Epithelial cell of esophagus (primary cell): ENCODE results near the gene GSK3A.
"Not testable (repeated sequence)": the region's sequence is repeated elsewhere in the genome, so short reads cannot be mapped to it uniquely, and the experiment has no call there.

Source experiments
- DNase-seq: peaks from one replicate; pipeline ENCODE4 v3.0.0; 2010; ENCODE audit warnings: low read depth
- H3K4me3 ChIP-seq: 2 replicates; pipeline ENCODE4 v1.5.1; 2011; ENCODE audit warnings: mild to moderate bottlenecking, low read length, control low read depth
- TF ChIP-seq, protein P1 (sequence below): IDR thresholded peaks from 2 replicates; pipeline ENCODE4 v1.5.1; 2011; ENCODE audit warnings: low read depth, mild to moderate bottlenecking, low read length, control low read depth, inconsistent platforms; ENCODE audit not compliant: insufficient read depth; ENCODE audit errors: missing control alignments

Gene GSK3A

DNA sequence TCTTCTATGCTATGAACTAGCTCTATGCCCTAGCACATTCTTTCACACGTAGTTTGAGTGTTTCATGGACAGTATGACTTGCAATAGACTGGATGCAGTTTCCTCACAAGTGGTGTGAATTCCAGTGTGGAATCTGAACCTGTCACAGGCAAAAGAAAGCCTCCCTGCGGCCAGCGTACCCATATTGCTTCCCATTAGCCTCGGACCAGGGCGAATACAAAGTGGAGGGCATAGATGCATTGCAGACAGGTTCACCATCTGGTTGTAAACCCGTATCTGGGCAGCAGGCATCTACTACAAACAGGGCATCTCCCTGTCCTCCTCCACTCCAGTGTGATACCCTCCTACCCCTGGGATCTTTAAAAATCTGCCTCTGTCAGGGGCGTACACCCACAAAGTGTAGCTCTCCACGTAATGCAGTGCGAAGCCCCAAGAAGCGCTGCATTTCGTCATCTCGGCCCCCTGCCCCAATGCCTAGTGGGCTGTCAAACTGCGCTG is 25.3 kb upstream of the GSK3A start:
- TF ChIP-seq, protein P1, sequence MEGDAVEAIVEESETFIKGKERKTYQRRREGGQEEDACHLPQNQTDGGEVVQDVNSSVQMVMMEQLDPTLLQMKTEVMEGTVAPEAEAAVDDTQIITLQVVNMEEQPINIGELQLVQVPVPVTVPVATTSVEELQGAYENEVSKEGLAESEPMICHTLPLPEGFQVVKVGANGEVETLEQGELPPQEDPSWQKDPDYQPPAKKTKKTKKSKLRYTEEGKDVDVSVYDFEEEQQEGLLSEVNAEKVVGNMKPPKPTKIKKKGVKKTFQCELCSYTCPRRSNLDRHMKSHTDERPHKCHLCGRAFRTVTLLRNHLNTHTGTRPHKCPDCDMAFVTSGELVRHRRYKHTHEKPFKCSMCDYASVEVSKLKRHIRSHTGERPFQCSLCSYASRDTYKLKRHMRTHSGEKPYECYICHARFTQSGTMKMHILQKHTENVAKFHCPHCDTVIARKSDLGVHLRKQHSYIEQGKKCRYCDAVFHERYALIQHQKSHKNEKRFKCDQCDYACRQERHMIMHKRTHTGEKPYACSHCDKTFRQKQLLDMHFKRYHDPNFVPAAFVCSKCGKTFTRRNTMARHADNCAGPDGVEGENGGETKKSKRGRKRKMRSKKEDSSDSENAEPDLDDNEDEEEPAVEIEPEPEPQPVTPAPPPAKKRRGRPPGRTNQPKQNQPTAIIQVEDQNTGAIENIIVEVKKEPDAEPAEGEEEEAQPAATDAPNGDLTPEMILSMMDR: no peak
- no peak for DNase-seq
- peak overlapping the region; percentile 75 for H3K4me3 ChIP-seq

DNA sequence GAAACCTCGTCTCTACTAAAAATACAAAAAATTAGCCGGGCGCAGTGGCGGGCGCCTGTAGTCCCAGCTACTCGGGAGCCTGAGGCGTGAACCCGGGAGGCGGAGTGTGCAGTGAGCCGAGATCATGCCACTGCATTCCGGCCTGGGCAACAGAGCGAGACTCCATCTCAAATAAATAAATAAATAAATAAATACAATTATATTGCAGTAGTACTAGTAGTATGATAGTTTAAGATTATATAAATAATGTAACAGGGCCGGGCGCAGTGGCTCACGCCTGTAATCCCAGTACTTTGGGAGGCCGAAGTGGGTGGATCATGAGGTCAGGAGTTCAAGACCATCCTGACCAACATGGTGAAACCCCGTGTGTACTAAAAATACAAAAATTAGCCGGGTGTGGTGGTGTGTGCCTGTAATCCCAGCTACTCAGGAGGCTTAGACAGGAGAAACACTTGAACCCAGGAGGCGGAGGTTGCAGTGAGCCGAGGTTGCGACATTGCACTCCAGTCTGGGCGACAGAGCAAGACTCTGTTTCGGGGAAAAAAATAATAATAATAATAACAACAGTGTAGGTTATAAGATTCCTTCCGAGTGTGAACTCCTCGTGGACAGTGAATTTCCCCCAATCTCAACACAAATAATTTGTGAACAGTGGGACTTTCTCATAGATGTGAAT is 24.7 kb upstream of the GSK3A start:
- DNase-seq, H3K4me3 ChIP-seq: not testable (repeated sequence)

DNA sequence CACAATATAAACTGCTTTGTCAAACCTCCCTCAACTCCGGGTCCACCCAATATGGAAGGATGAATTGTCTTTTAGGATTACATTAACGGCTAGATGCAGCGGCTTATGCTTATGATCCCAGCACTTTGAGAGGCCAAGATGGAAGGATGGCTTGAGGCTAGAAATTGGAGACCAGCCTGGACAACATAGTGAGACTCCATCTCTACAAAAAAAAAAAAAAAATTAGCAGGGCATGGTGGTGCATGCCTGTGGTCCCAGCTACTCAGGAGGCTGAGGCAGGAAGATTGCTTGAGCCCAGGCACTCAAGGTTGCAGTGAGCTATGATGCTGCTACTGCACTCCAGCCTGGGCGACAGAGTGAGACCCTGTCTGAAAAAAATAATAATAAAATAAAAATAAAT is 23.7 kb upstream of the GSK3A start:
- DNase-seq, H3K4me3 ChIP-seq: not testable (repeated sequence)

DNA sequence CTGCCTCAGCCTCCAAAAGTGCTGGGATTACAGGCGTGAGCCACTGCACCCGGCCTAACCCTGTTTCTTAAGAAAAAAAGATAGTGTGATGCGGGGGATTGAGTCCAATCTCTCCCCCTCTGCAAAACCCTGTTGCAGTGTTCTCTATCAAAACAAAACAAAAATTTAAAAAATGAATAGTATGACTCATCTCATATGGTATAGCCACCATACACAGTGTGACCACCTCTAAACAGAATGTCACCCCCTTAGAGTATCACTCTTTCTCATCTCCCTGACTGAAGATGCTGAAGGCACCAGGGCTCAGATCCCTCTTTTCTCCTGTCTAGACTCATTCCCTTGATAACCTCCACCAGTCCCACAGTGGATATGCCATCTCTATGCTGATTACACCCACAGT is 19.4 kb upstream of the GSK3A start:
- TF ChIP-seq, protein P1: no peak
- H3K4me3 ChIP-seq: no peak overlapping the region
- DNase-seq: no peak

DNA sequence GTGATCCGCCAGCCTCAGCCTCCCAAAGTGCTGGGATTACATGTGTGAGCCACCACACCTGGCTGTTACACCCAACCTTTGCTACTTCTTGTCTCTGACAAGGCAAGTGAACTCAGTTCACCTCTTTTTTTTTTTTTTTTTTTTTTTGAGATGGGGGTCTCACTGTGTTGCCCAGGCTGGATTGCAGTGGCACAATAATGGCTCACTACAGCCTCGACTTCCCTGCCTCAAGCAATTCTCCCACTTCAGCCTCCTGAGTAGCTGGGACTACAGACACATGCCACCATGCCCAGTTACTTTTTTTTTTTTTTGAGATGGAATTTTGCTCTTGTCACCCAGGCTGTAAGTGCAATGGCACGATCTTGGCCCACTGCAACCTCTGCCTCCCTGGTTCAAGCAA is 15.4 kb upstream of the GSK3A start:
- DNase-seq, H3K4me3 ChIP-seq: not testable (repeated sequence)

DNA sequence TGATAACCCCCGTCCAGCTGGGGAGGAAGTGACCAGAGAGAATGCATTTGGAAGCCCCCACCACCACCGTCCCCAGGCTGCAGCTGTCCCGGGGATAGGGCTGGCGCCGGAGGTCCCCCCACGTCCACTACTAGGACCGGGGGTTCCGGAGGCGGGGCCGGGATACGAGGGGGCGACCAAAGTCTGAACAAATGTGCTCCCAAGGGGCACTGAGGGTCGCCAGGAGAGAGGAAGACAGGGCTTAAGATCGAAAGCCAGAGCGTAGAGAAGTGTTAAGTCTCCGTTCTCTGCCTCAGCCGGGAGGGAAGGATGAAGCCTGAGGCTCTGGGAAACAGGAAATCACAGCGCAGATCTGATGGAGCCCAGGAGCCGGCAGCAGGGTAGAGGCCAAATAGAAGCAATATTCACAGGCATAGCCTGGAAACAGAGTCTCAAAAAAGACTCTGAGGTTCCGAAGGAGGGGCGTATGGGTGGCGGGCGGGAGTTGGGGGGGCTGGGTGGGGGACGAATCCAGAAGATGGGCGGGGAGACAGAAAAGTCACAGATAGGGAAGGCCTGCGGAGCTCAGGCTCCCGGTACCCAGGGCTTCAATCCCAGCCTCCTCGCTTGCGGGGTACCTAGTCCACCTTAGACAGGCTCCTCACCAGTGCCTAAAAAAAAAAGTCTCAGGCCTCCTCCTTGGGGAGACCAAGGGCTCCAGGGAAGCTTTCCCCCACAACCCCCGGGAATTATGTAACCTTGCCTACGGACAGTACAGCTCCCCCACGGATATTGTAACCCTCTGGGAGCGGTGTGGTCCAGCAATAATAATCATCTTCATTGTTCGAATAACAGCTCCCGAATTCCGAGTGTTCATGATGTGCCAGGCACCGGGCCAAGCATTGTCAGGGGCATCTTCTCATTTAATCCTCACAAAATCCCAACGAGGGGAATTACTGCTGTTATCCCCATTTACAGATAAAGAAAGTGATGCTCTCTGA is 13.7 kb upstream of the GSK3A start:
- TF ChIP-seq, protein P1: no peak
- peak overlapping the region; percentile 56 for H3K4me3 ChIP-seq
- peak; percentile 60 for DNase-seq

DNA sequence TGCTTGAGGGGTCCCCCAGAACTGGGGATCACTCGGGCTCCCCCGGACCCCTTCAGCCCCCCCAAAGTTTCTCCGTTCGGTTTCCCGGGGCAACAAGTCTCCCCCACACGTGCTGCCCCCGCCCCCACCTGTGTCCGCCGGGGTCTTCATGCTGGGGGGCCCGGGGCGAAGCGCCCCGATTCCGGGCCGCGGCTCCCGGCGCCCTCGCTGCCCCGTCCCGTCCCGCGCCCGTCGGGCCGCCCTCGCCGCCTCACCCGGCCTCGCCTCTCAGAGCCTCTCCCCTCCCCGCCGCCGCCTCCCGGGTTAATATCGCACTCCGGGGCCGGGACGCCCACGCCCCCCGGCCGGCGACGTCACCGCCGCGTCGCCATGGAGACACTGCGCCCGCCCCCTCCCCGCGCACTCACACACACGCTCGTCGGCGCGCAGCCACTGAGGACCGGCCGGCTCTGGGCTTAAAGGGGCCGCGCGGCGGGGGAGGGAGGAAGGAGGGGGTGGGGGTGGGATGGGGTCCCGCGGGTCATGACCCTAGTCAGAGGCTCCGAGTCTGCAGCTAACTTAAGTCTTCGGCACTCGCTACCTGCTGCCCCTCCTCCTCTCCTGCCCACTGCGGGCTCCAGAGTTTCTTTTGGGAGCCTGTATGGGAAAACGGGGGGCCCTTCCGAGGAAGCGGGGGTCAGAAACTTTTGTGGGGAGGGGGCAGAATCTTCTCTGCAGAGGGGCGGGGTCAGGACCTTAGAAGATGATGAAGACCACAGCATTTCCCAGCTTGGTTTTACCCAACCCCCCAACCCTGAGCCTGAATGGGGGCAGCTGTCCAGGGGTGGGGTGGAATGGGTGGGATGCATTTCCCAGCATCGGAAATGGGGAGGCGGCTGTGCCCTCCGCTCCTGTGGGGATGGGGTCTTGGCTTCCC is 12.7 kb upstream of the GSK3A start, which contains the start of gene ERF:
Gene ERF (minus strand): TSS at position 279 of the 916 bp plus-strand sequence. CDS start 129 bp downstream, at position 150.
- TF ChIP-seq, protein P1: no peak
- peak; percentile 95 for DNase-seq
- peak within 1 kb of the TSS; percentile 94 for H3K4me3 ChIP-seq
